Activated effector memory CD4-positive, alpha-beta T cell treated with anti-CD3 and anti-CD28 coated beads, Interleukin-2, amount 50 U/mL, for 16 hours (primary cell): ENCODE data around the gene CA7.
A peak's percentile ranks its signal among the peaks of the same experiment; 100 is the strongest.
"Not testable (repeated sequence)": the region's sequence is repeated elsewhere in the genome, so short reads cannot be mapped to it uniquely, and the experiment has no call there.

ENCODE experiments used
- DNase-seq: peaks from one replicate; pipeline ENCODE4 v3.0.0-alpha.2; 2020

Gene CA7

DNA sequence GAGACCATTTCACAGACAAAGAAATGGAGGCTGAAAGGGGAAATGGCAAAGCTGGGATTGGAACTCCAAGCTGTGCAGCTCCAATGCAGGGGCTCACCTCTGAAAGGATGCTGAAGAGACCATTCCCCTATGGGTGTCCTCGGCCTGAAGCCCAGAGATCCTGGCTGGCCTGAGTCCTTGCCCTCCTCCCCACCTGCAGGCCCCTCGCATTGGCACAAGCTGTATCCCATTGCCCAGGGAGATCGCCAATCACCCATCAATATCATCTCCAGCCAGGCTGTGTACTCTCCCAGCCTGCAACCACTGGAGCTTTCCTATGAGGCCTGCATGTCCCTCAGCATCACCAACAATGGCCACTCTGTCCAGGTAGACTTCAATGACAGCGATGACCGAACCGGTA is 2.6 kb downstream of the CA7 start:
- peak; percentile 27 for DNase-seq

GRCh38 chr16:66847533-66848067 is 3.4 kb downstream of the CA7 start:
- peak; percentile 31 for DNase-seq

DNA sequence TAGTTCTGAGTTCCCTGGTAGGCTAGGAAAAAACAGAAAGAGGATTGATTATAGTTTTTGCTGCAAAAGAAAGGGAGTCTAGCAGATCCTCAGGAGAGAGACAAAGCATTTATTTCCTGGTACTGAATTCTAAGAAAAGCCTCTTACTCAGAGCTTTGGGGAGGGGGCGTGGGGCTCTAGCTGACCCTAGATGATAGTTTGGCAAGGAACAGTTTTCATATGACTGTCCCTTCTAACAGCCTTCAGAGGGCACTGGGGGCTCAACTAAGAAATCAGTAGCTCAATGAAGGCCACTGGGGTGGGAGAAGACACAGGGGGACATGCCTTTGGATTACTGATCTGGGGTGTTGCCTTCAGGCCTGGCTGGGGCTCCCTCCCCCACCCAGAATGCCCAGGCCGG is 4.0 kb downstream of the CA7 start:
- DNase-seq: no peak

GRCh38 chr16:66849021-66849420 is 4.8 kb downstream of the CA7 start:
- DNase-seq: peak; percentile 48

DNA sequence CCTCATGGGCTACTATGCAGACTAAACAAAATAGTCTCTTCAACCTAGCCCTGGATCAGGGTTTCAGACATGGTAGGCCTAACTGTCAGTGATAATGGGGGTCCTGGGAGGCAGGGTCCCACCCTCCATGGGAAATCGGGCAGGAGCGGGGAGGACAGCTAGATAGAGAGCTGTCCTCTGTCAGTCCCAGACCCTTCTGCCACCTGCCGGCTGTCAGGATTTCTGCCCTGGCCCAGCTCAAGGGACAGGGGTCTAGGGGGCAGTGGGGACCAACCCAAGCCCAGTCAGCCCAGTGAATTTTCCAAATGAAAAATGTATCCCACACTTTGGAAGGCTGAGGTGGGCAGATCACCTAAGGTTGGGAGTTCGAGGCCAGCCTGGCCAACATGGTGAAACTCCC is 5.3 kb downstream of the CA7 start:
- DNase-seq: peak; percentile 36

- DNase-seq: peak; percentile 45
Observed at GRCh38 chr16:66850115-66850815, 6.1 kb downstream of the CA7 start.

DNA sequence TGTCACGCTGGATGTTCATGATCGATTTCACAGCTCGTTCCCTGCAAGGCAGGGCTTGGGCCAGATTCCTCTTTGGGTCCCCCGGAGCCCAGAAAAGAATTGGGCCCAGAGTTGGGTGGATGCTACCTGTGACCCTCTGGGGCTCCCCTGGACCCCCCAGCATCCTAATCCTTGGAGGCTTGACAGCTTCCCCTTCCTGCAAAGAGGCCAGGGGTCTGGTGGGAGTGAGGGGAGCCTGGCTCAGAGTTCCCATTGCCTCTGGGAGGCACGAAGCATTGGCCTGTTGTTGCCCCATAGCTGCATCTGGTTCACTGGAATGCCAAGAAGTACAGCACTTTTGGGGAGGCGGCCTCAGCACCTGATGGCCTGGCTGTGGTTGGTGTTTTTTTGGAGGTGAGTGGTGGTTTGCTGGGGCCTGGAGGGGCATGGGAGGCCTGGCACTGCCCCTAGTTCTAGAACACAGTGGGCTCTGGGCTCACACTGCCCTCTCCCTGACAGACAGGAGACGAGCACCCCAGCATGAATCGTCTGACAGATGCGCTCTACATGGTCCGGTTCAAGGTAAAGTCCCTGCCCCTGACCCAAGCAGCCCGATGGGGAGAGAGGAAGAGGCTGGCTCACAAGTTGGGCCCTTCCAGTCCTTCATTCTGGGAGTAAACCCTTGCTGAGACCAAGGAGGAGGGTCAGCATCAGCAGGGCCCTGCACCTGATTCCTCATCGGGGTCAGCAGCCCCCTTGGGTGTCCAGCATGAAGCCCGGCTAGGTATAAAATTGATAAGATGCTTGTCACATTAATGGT is 7.2 kb downstream of the CA7 start:
- DNase-seq: no peak

DNA sequence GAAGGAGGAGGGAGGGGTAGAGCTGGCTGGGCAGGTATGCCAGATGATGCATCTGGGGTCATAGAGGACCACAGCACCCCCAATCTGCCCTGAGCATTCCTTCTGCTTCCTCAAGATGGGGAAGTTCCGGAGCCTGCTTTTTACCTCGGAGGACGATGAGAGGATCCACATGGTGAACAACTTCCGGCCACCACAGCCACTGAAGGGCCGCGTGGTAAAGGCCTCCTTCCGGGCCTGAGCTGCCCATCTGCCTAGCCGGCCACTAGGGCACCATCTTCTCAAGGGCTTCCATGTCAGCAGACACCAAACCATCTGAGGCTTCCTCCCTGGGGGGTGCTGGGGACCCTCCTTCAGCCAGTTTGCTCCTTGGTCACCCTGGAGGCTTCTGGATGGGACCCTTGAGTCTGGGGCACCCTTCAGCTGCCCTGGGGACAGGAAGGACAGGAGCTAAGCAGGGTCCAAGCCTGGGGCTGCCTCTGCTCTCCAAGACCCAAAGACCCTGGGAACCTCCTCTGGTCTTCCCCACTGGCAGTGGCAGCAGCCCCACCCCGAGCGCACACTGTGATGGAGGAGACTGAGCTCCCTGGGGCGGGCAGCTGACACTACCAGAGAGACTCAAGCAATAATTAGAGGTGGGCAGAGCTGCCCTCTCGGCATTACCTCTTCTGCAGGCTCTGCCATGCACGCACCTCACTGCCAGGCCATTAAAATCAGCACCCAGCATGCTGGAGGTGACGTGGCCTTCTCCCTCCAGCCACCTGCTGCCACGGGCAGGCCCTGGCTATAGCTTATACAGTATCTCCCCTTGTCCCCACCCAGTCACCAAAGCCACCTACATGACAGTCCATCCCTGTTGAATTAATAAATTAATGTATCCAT is 9.3 kb downstream of the CA7 start:
- DNase-seq: no peak

GRCh38 chr16:66856184-66856730 is 12.0 kb downstream of the CA7 start:
- no peak for DNase-seq

DNA sequence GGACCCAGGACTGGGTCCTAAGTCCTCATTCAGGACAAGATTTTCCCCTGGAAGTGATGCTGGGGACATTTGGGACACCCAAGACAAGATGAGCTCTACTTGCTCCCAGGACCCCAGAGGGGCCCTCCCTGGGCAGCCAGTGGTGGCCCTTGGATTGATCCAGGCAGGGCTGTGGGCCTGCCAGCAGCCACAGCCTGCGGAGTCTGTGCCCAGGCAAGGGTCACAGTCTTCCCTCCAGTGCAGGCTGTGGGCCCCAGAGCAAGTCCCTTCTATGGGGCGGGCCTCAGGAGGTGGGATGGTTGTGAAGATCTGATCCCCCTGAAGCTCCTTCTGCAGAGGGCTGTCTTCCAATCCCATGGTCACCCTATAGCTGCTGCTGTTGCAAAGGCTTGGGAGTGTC is 12.6 kb downstream of the CA7 start:
- DNase-seq: no peak

DNA sequence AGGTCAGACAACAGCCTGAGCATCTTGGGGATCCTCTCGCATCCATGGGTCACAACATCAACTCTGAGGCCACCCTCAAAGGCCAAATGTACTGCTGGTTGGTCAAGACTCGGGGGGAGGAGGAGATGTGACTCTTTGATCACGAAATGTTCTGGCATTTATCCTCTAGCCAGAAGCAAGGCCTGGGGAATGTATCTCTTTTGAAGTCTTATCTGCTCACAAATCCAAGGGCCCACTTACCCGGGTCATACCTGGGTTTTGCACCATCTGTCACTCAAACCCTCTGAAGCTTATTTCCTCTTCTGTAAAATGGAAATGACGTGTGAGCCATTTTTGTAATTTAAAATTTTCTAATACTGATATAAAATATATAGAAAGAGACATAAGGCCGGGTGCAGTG is 13.2 kb downstream of the CA7 start:
- no peak for DNase-seq

DNA sequence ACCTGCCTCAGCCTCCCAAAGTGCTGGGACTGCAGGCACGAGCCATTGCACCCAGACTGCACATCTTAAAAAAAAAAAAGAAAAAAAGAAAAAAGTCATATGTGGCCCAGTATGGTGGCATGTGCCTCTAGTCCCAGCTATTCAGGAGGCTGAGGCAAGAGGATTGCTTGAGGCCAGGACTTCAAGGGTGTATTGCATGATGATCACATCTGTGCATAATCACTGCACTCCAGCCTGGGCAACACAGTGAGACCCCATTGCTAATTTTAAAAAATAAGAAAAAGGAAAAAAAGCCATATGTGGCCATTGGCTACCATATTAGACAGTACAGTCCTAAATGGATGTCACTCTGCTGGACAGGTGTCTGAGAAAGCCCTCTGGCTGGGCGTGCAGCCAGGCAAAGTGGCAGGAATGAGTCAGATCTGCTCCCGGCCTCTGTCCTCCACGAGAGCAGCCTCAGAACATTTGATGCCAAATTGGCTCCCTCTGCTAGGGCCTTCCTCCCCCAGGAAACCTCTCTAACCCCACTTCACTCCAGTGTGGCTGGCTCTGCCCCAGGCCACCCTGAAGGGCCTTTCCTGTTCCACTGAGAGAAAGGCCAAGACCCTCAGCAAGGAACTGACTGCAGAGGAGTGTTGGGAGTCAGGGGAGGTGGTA is 14.7 kb downstream of the CA7 start:
- DNase-seq: no peak

GRCh38 chr16:66859397-66860068 is 15.3 kb downstream of the CA7 start:
- DNase-seq: no peak

DNA sequence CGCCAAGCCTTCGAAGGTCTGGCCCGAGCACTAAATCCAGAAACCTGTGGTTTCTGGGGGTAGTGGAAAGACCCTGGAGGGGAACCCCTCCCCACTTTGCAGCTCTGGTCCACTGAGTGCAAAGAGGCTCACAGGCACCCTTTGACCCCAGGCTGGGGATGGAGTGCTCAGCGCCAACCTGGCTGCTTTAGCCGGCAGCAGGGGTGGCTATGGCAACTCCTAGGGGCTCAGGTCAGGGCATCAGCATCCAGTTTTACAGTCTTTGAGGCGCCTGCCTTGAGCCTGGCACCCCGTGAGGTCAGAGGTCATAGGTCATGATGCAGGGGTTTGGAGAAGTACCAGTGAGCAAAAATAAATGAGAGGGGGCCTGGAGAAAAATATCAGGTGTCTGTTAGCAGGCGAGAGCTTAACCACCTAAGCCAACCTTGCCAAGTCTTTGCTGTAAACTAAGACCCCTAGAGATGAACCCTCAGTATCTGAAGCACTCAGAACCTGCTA is 17.9 kb downstream of the CA7 start:
- DNase-seq: peak; percentile 31

- DNase-seq: no peak
Observed at GRCh38 chr16:66863707-66864106, 19.5 kb downstream of the CA7 start.

DNA sequence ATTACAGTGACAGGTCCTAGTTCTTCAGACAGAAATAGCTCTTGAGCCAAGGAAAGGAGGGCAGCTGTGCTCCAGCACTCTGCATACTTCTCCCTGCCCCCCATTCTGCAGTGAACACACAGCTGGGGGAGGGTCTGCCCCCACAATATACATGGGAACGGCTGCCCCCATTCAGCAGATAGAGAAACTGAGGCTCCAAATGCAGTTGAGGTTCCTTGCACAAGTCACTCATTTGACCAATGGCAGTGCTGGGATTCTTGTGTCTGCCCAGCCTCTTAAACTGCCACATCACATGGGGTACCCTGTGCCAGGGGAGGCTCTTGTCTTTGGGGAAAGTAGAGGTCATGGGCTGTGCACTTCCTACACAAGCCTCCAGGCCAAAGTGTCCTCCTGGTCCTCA is 25.2 kb downstream of the CA7 start:
- no peak for DNase-seq

GRCh38 chr16:66871363-66871762 is 27.1 kb downstream of the CA7 start:
- not testable (repeated sequence) for DNase-seq

- no peak for DNase-seq
Observed at GRCh38 chr16:66871840-66872239, 27.6 kb downstream of the CA7 start.

- no peak for DNase-seq
Observed at GRCh38 chr16:66872559-66872942, 28.3 kb downstream of the CA7 start.

GRCh38 chr16:66872943-66873684 is 28.9 kb downstream of the CA7 start:
- DNase-seq: peak; percentile 95

GRCh38 chr16:66873685-66874055 is 29.5 kb downstream of the CA7 start:
- DNase-seq: no peak
